NCI-H1694 (cell line): Measurements from ENCODE around the gene CACNA2D1.

Experiments used
- DNase-seq: peaks from one replicate; lab custom pipeline; 2025; lab: John Stamatoyannopoulos, UW

CACNA2D1 gene

GRCh38 chr7:82109288-82109687, 334.3 kb downstream of the CACNA2D1 start:
- DNase-seq = no peak

- no peak for DNase-seq
Observed at GRCh38 chr7:82106201-82106600, 337.4 kb downstream of the CACNA2D1 start.

- DNase-seq = no peak
Observed at GRCh38 chr7:82105463-82105862, 338.1 kb downstream of the CACNA2D1 start.

GRCh38 chr7:82098414-82098813, 345.2 kb downstream of the CACNA2D1 start:
- DNase-seq = no peak

- DNase-seq = no peak
Observed at GRCh38 chr7:82091126-82091684, 352.4 kb downstream of the CACNA2D1 start.

- no peak for DNase-seq
Observed at GRCh38 chr7:82087099-82087498, 356.5 kb downstream of the CACNA2D1 start.

- DNase-seq = no peak
Observed at GRCh38 chr7:82085116-82085515, 358.5 kb downstream of the CACNA2D1 start.

- no peak for DNase-seq
Observed at GRCh38 chr7:82081644-82082224, 361.8 kb downstream of the CACNA2D1 start.

- DNase-seq = no peak
Observed at GRCh38 chr7:82080254-82080927, 363.2 kb downstream of the CACNA2D1 start.

- no peak for DNase-seq
Observed at GRCh38 chr7:82079527-82079926, 364.1 kb downstream of the CACNA2D1 start.

GRCh38 chr7:82078807-82079206, 364.8 kb downstream of the CACNA2D1 start:
- no peak for DNase-seq

- no peak for DNase-seq
Observed at GRCh38 chr7:82071468-82071867, 372.1 kb downstream of the CACNA2D1 start.

- no peak for DNase-seq
Observed at GRCh38 chr7:82067628-82068264, 375.8 kb downstream of the CACNA2D1 start.

GRCh38 chr7:82057476-82057875, 386.1 kb downstream of the CACNA2D1 start:
- DNase-seq = no peak

GRCh38 chr7:82056282-82056681, 387.3 kb downstream of the CACNA2D1 start:
- DNase-seq = no peak

- no peak for DNase-seq
Observed at GRCh38 chr7:82054544-82054943, 389.0 kb downstream of the CACNA2D1 start.

GRCh38 chr7:82053453-82054032, 390.0 kb downstream of the CACNA2D1 start:
- no peak for DNase-seq

- DNase-seq = no peak
Observed at GRCh38 chr7:82051601-82052000, 392.0 kb downstream of the CACNA2D1 start.

GRCh38 chr7:82050792-82051191, 392.8 kb downstream of the CACNA2D1 start:
- DNase-seq = no peak

GRCh38 chr7:82049891-82050533, 393.6 kb downstream of the CACNA2D1 start:
- no peak for DNase-seq

- DNase-seq = no peak
Observed at GRCh38 chr7:82049442-82049841, 394.1 kb downstream of the CACNA2D1 start.

- DNase-seq = peak; percentile 53
Observed at GRCh38 chr7:82044497-82045080, 399.0 kb downstream of the CACNA2D1 start.
